Muscle of arm (tissue), 12 donors: Measurements from ENCODE around the gene NT5M. TPM values are rescaled to one million over a fixed set of nuclear protein-coding genes. Genes with fewer than 3 reads are reported as not detected.
"Not testable (repeated sequence)": the region's sequence is repeated elsewhere in the genome, so short reads cannot be mapped to it uniquely, and the experiment has no call there.

ENCODE experiments used
- DNase-seq: peaks from one replicate; pipeline ENCODE4 v3.0.0-alpha.2; 2013
- polyA plus RNA-seq, 12 donors: library from polyadenylated mRNA; unstranded; fragments of 120-200 nt; gene quantifications; one replicate each; pipeline ENCODE4 v1.2.1, GENCODE V29; 2013; ENCODE audit not compliant: insufficient read length in 12 of 12

NT5M gene
- polyA plus RNA-seq, 12 donors = 3.7 to 7.9 (median 5.7) TPM; not detected in 2

DNA sequence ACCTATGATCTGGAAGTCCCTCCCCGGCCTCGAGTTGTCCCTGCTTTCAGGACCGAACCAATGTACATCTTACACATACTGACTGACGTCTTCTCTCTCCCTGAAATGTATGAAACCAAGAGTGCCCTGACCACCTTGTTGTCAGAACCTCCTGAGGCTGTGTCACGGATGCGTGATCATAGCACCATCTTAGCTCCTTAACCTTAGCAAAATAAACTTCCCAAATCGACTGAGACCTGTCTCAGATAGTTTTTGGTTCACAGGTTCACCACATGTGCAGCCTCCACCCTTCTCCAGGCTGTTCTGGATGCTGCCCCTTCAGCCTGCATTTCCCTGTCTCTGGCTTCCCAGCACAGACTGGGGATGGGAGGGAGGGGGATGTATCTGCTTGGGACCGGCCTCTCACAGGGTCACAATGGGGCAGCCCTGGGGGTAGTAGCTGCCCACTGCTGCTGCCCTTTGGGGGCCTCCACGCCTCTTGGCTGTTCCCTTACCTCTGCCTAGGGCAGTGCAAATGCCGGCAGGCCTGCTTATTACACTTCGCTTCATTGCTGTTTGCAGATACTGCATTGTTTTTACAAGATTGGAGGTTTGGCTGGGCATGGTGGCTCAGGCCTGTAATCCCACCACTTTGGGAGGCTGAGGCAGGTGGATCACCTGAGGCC is 69.8 kb downstream of the NT5M start:
- DNase-seq = no peak

DNA sequence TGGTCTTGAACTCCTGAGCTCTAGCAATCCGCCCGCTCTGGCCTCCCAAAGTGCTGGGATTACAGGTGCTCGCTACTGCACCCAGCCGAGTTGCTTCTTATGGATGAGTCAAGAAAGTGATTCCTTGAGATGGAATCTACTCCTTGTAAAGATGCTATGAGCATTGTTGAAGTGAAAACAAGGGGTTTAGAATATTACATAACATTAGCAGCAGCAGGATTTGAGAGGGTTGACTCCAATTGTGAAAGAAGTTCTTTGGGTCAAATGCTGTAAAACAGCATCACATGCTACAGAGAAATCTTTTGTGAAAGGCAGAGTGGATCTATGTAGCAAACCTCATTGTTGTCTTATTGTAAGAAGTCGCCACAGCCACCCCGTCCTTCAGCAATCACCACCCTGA is 72.7 kb downstream of the NT5M start:
- no peak for DNase-seq

DNA sequence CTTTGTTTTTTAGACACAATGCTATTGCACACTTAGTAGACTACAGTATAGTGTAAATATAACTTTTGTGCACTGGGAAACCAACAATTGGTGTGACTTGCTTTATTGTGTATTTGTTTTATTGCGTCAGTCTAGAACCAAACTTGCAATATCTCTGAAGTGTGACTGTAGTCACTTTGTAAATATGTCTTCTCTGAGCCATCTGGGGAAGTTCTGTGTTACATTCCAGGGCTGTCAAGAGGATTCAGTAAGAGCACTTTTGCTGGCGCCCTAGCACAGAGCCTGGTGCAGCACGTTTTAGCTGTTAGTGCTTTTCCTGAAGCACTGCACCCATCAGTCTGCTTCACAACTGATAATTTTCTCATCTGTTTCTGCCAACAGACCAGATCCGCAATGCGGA is 73.2 kb downstream of the NT5M start:
- DNase-seq = no peak

DNA sequence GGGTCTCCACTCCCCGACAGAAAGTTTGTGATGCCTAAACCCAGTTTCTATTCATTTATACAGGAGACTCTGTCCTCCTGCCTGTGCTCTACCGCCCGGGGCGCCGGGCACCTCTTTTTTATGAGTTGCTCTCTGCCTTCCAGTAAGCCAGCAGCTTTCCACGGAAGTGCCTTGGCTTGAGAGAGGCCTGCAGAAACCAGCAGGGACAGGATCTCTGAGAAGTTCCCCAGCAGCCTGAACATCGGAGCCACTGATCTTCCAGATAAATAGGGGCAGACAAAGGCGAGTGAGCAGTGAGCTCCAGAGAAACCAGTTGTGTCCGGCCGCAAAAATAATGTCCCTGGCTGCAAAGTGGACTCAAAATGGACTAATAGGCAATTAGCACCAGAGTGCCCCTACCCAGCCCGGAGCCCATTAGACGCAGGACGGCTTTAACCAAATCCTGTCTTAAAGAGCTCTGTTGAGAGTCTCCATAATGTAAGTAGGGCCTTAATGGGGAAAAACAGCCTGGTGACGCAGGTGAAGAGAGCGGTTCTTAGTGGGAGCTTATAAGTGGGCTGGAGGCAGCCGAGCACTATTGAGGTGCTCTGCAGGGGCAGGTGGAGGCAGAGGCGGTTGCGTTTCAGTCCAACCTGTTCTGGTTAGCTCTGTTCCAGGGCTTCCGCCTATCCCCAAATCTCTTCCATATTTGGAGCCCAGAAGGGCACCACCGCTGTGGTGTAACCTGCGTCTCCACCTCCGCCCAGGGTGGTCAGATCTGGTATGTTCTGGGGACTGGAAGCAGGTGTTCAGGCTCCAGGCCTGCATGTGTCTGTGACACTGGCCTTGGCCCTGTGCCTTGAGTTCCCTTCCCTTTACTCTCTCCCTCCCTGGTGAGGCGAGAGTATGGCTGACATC is 74.1 kb downstream of the NT5M start:
- DNase-seq = no peak

DNA sequence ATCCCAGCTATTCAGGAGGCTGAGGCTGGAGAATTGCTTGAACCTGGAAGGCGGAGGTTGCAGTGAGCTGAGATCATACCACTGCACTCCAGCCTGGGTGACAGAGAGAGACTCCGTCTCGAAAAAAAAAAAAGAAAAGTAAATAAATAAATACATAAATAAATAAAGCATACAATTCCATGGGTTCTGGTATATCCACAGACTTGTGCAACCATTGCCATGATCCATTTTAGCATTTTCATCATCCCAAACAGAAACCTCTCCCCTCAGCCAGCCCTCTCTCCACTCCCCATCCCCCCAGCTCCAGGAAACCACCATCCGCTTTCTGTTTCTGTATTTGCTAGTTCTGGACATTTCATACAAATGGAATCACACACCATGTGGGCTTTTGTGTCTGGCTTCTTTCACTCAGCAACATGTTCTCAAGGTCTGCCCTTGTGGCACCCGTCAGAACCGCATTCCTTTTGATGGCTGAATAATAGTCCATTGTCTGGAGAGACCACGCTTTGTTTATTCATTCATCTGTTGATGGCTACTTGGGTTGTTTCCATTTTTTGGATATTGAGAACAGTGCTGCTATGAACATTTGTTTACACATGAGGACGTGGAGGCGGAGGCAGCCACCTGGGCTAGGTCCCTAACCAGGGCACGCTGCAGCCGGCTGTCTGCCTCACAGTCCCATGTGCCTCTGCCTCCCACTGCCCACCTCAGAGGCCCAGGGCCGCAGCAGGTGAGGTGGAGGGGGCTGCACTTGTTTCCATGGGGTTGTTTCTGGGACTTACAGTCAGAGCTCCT is 76.2 kb downstream of the NT5M start:
- no peak for DNase-seq

DNA sequence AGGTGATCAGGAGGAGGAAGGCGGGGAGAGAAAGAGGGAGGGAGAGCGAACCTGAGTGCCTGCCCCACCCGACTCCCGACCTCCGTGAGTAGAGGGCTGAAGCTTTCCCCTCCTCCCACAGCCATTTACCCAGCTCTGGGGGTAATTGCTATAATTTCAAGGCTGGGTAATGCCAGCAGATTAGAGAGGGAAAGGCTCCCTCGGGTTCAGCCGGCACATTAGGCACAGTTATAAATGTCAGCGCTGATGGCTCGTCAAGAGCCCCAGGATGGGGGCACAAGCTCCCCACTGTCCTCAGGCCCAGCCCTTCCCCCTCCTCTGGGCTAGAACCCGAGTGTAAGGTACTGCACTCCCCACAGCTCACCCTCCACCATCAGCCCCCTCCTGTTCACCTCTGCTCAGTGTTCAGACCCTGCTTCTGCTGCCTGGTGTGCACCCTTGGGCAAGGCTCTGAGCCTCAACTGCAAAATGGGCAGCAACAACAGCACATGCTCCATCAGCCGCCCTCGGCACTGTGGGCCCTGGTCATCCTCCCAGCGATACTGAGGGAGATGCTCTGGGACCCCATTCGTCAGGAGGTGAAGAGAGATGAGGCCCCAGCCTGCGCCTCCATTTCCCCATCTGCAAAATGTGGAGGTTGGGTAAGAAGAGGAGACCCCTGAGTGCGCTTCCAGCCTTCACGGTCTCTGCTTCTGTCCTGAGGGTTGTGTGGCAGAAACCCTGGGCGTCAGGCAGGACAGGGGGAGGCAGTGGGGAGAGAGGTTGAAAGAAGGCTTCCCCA is 77.2 kb downstream of the NT5M start:
- no peak for DNase-seq

DNA sequence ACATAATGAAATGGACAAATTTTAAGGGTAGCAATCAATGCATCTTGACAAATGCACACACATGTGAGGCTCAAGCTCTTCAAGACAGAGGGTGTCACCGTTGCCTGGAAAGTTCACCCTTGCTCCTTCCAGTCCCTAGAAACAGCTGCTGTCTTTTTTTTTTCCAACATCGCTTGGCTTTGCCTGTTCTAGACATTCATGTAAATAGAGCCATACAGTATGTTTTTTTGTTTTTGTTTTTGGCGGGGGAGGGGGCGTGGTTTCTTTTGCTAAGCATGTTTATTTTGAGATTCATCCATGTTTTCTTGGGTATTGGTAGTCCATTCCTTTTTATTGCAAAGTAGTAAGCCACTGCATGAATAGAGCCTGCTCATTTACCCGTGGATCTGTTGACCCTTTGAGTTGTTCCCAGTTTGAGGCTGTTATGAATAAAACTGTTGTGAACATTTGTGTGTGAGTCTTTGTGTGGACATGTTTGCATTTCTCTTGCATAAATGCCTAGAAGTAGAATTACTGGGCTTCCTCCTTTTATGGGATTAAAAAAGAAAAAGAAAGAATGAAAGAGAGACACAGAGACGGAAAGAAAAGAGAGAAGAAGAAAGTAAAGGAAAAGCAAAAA is 78.4 kb downstream of the NT5M start:
- DNase-seq = no peak

DNA sequence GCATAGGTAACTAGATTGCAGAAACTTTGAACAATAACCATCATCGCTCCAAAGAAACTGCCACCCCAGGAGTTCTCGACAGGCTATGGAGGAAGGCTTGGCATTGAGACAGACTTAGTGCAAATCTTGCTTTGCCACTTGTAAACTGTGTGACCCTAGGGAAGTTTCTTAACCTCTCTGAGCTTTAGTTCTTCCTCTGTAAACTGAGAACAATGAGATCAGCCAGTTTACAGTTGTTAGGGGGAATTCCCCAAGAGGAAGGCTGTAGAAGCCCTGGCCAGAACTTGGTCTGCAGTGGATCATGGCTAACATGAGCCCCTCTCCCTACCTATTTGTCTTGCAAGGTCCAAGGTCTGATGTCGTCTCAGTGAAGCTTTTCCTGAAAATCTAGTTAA is 78.9 kb downstream of the NT5M start:
- DNase-seq = no peak

DNA sequence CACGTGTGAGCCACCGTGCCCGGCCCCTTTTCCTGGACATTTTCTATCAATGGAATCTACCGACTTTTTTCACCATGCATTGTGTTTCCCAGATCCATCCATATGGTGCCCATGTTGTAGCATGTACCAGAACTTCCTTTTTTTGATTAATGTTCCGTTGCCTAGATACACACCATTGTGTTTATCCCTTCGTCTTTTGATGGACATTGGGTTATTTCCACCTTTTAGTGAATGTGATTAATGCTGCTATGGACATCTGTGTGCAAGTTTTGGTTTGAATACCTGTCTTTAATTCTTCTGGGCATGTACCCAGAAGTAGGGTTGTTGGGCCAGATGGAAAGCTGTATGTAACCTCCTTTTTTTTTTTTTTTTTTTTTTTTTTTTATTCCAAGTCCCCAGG is 79.8 kb downstream of the NT5M start:
- DNase-seq = no peak

DNA sequence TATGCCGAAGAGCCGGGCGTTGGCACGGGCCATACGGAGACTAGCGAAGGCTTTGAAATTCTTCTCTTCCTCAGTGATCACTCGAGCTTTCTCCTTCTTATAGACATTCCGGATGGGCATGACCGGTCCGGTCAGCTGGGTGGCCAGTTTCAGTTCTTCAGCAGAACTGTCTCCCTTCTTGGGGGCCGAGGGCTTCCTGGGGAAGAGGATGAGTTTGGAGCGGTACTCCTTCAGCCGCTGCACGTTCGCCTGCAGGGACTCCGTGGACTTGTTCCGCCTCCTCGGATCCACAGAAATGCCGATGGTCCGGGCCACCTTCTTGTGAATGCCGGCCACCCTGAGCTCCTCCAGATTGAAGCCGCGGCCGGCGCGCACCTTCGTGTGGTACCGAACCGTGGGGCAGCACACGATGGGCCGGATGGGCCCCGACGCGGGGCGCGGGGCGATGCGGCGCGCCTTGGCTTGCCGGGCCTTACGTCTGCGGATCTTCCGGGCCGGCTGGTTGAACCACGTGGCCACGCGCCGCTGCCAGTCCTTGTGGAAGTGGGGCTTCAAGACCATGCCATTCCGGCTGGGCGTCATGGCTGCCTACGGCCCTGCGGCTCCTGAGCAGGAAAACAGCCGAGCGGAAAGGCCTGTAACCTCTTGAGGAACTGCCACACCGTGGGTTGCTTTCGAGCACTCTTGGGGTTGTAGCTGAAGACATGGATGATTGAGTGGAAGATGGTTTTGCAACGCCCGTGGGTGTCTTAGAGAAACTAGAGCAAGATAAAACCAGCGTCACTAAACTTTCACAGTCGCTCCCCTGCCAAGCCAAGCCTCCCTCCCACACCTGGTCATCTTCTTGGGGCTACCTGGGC is 80.5 kb downstream of the NT5M start:
- DNase-seq = not testable (repeated sequence)

DNA sequence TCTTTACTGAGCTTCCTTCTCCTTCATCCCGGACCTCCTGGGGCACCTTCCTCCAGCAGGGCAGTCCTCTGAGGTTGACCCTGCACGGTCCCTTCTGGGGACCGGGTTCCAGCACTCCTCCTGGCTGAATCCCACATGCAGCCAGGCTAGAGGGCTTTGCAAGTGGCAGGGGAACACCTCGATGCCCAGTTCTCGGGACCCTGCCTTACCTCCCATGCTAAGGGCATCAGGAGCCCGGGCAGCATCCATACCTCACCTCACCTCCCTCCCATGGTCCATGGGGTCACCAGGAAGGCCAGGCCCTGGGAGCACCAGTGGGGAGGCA is 81.1 kb downstream of the NT5M start:
- DNase-seq = no peak

DNA sequence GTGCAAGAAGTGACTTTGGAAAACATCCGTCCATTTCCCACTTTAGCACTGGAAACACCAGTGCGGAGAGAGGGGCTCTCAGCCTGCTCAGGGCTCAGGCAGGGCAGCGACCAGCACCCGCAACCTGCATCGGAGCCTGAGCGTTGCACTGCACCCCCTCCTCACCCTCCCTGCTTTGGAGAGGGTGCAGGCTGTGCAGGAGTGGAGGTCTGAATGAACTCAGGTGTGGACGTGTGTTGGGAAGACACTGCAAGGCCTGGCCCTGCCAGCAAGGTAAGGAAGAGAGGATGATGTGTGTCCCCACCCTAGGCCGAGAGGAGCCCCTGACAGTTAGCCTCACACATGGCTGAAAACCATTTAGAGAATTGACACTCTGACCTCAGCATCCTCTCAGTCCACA is 81.8 kb downstream of the NT5M start:
- no peak for DNase-seq

DNA sequence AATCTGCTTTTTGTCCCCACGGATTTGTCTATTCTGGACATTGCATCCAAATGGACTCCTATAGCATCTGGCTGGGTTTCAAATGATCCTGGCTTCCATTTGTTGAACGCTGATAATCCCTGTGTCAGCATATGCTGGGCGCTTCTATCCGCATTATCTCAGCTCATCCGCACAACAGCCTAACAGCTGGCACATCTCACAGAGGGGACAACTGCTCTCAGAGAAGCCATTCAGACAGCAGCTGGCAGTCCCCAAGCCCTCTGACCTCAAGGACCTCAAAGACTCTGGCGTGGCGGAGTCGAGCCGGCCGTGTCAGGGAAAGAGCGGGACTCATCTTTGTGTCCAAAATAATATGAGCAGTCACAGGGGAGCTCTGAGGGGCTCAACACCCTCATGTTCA is 82.3 kb downstream of the NT5M start:
- DNase-seq = peak; percentile 32

DNA sequence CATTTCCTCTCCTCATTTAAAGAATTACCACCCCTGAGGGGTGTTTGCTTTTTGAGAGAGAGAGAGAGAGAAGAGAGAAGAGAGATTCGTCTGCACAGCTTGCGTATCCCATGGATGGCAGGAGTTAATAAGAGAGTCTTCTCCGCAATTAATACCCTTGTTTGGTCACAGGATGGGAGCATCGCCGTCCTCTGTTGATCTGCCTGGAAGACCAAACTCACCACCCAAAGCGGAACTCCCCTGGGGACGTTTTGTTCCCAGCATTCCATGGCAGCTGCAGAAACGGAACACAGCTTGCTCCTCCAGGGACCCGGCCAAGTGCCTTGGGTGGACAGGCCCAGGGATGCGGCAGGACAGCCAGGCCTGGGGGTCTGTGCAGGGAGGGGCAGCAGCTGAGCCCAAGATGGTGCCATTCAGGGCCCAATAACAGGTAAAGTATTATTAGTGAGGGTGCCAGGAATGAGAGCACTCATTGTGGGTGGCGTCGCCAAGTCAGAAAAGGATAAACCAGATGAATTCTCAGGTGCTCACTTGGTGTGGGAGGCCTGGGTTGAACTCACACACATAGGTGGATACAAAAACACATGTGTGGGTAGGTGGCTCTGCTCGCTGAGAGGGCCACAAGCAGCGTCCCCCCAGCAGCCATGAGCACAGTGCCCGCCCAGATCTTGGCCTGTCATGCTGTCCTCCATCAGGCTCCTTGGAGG is 83.1 kb downstream of the NT5M start:
- DNase-seq = no peak

DNA sequence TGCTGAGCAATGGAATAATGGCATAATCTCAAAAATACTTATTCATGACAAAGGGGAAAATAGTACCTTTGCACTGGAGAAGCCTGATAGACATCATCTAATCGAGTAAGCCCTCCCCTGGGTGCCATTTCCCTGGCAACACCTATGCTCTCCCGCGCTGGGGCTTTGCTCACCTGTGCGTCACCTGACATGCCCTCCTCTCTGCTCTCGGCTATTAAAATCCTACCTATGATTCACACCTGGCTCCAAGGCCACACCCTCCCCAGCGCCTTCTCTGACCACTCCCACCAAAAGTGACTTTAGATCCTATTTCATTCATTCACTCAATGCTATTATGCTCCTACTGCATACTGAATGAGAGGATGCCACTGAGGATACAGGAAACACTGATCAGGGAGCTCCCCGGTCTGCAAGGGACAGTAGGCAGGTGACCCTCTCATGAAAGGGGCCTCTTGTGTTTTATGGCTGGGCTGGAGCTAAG is 83.9 kb downstream of the NT5M start:
- no peak for DNase-seq

DNA sequence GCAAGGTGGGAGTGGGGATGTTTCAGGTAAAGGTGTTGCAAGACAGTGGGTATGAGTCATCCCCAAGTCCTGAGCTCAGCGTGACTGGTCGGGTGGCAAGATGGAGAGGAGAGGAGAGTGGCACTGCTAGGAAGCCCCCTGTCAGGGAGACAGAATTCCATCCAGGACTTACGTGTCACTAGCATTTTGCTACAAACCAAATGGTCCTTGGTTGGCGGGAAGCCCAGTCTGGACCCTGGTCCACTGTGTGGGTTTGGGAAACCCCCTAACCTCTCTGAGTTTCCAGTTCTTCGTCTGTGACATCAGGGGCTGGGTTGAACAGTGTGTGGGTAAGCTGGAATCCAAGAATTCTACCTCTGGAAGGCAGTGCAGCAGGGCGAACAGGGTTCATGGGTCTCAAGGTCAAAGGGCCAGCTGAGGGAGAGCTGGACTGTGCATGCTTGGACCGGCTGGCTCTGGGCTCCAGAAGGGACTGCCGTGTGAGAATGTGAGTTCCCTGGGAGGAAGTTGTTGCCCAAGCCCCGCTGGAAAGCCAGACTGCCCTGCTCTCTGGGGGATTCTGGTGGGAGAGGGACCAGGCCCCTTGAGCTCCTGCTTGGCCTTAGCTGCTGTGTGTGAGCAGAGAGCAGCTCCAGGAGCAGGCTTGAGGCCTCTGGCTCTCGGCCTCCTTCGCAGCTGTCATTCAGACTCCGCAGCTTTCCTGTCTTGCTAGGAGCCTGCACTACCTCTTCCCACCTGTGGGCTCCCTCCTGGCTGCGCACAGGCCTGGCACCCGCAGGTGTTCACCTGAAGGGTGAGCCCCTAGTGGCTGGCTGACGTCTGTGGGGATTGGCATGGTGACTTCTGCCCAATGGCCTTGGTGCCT is 84.6 kb downstream of the NT5M start:
- no peak for DNase-seq

DNA sequence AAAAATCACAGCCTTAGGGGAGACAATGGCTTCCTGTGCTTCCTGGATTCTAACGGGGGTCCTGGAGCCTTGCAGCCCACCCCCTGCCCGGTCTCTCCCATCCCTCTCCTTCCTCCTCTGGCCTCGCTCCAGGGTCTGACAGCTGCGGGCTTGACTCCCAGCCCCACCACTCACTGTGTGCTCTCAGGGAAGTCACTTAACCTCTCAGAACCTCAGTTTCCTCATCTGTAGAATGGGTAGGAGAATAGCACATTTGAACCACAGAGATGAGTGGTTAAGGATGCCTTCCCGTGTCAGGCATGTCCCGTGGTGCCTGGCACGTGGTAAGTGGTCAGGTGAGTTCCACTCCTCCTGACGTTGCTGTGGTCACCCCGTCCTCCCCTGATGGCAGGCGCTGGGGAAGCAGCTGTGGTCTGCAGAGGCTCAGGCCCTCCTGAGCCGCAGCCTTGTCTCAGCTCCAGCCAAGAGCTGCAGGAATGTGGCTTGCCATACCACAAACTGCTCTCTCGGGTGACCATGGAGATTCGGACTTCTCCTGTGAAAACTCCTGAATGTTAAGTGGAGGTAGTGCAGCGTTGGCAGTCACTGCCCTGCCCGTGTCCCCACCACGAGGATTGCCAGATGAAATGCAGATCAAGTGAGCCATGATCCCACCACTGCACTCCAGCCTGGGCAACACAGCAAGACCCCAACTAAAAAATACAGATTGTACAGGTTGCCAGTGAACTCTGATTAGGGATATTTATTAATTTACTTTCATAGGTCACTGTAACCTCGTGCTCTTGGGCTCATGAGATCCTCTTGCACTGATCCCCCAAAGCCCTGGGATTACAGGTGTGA is 85.7 kb downstream of the NT5M start:
- DNase-seq = no peak
